SHP77 treated with DMSO at 0.1 percent for 48 hours (cell line): ENCODE results near the gene EEF2K.

Experiments
- DNase-seq: peaks from one replicate; lab custom pipeline; 2025; lab: John Stamatoyannopoulos, UW

The EEF2K gene

DNA sequence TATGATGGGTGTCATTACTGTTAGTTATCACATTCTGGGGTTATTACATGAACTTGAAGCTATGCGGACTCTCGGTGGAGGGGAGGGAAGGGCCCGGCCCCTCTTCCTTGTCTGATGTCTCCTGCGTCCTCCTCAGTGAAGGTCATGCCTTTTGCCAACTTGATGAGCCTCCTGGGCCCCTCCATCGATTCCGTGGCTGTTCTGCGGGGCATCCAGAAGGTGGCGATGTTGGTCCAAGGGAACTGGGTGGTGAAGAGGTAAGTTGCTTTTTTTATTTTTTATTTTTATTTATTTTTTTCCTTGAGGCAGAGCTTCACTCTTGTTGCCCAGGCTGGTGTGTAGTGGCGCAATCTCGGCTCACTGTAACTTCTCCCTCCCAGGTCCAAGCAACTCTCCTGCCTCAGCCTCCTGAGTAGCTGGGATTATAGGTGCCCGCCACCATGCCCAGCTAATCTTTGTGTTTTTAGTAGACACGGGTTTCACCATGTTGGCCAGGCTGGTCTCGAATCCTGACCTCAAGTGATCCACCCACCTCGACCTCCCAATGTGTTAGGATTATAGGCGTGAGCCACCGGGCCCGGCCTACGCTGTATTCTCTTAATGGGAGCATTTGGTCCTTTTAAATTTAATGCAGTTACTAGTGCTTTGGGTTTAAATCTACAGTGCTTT lies 112.7 kb downstream of the EEF2K start:
- DNase-seq = no peak

DNA sequence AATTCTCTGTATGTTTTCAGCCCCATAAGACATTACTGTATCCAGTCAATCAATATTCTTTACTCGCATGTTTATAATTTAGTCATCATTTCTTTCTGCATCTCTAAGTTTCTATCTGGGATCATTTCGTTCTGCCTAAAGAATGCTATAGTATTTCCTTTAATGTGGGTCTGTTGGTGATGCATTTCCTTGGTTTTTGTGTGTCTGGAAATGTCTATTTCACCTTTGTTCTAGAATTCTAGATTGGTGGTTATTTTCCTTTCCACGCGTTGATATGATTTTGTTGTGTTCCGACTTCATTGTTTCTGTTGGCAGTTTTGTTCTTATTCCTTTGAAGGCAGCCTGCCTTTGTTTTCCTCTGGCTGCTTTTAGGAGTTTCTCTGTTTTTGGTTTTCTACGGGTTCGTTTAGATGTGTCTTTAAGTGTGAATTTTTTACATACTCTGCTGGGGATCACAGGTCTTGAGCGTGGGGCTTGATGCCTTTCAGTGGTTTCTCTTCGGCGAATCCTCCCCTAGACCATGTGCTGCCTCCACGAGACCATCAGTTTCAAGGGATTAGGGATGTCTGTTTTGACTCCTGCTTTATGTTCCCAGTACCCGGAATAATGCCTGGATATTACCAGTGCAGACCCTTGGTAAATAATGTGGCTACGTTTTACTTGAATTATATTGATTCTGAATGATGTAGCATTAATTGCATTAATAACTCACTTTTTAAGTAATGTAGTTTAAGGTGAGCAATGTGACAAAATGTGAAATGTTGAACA lies 114.7 kb downstream of the EEF2K start:
- DNase-seq = no peak

DNA sequence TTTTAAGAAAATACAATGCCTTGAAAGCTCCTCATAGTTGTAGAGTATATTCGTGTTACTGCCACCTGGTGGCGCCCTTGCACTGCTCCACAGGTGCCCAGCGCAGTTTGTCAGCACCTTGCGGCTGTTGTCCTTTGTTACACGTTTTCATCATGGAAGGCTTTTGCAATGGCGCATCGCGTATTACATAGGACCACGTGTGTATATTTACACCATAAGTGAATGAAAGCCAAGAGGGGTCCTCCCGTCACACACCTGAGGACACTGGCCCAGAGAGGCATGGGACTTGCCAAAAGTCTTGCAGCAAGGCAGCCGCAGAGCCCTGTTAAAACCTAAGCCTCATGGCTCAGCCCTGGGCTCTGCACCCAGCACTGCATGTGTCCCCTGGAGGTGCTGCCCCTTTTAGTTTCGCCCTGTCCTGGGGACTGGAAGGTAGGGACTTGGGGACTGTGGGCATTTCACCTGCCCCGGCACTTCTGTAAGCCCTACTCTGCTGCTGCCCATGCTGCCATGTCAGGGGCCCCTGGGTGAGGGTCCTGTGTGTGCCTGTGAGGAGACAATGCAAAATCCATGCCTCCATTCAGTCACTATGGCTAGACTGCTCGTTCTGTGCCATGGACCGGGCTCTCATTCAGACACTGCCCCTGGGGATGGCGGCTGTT lies 115.4 kb downstream of the EEF2K start:
- peak; percentile 40 for DNase-seq

DNA sequence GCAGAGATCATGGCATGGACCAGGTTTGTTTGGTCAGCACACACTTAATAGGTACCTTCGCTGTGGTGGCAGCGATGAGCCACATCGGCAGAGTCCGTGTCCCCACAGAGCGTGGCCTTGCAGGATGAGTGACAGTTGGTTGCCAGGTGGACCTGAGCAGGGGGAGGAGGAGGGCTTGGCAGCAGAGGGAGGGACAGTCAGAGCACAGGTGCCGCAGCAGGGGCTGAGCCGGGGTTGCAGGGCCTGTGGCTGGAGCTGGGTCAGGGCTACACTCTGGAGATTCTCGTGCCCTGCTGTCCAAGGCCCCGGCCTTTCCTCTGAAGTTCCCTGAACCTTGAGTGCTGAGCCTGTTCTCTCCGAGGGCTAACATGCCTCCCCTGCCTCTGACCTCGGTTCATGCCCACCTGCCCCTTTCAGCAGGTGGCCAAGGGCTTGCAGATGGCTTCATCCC lies 116.0 kb downstream of the EEF2K start:
- no peak for DNase-seq

DNA sequence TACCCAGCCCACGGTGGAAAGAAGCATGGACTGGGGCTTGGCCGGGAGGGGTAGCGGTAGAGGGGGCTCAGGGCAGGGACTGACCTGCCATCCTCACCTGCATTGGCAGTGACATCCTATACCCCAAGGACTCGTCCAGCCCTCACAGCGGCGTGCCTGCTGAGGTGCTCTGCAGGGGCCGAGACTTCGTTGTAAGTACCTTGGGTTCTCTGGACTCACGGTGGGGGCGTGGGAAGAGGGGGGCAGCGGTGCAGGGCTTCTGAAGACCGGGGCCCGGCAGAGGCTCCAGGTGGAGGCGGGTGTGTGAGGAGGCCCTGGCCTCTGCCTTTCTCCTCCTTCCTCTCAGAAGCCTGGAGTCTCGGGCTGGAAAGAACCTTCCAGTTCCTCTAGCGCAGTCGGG lies 116.7 kb downstream of the EEF2K start:
- DNase-seq = no peak

DNA sequence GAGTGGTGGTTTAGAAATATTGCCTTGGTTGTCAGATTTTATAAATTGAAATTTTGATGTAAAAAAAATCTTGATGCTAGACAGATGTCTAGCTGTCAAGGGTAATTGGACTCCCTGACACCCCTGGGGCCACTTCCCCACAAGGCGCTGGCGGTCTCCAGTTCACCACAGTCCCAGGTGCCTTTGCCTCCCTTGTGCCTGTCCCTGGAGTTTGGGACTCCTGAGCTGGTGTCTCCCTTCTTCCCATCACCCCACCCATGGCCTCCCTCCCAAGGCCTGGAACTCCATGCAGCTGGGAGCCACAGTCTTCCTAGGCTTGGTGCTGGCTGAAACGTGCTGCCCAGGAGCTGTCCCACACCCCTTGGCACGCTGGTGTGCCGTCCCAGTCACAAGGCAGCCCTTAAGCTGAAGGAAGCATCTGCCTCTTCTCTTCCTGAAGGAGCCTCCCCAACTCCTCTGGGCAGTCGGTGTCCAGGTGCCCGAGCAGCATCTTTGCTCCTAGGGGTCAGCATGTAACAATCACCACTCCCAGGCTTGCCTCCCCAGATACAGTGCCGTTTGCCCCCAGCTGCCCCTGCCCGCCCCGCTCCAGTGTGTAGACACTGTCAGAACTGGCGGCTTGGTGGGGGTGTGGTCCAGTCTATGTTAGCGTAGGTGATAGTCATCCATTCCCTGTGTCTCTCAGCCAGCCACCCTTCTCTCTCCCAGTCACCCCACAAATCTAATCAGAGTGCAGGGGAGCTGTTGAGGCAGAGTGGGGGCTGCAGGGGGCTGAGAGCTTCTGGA lies 117.3 kb downstream of the EEF2K start:
- DNase-seq = no peak

DNA sequence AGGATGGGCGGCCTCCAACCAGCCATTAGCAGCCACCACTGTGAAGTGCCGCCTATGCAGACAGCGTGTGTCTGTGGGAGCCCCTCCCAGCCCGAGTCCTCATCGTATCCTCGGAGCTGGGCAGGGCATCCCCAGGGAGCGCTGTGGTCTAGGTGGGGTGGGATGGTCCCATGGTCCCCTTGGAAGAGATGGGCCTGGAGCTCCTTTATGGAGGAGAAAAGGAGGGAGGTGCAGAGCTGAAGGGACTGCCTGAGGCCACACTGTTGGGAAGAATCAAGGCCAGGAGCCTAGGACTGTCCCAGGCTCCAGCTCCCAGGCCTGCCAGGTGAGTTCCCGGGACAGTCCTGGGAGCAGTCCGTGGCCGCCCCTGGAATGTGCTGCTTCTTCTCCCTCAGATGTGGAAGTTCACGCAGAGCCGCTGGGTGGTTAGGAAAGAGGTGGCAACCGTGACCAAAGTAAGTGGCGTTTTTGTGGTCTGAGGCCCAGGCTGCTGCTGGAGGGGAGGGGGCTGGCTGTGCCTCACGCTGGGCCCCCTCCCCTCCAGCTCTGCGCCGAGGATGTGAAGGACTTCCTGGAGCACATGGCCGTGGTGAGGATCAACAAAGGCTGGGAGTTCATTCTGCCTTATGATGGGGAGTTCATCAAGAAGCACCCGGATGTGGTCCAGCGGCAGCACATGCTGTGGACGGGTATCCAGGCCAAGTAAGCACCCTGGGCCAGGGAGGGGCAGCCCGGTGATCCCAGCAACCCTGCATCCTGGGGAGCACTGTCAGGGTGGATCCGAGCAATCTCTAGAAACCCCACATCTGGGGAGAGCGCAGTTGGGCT lies 118.1 kb downstream of the EEF2K start:
- DNase-seq = no peak

DNA sequence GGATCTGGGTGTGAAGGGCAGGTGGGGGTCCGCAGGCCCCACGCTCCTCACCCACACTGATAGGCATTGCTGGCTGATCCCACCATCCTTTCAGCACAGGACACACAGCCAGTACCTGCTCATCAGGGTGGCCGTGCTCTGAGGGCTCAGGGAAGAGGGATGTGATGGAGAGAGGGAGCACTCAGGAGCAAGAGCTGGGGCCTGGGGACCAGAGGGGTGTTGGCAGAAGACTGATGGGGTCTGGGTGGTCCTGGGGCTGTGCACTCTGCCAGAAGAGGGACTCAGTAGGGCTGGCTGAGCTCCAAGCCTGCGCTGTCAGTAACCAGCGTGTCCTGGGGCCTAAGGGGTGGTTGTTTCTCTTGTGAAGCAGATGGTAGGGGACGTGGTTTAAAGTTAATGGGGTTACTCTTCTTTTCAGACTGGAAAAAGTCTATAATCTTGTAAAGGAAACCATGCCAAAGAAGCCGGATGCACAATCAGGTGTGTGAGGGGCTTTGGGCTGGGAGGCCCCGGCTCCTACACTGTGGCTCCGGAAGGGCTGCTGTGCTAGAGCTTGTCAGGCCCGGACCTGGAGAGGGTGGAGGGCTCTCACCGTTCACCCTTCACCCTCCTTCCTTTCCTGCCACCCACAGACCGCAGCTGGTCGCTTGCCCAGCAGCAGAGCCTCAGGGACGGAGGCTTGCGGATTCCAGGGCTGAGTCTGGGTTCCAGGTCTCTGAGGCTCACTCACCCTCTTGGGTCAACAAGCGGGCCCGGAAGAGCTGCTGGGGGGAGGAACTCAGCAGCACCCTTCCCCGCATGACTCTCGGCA lies 118.9 kb downstream of the EEF2K start:
- DNase-seq = no peak

DNA sequence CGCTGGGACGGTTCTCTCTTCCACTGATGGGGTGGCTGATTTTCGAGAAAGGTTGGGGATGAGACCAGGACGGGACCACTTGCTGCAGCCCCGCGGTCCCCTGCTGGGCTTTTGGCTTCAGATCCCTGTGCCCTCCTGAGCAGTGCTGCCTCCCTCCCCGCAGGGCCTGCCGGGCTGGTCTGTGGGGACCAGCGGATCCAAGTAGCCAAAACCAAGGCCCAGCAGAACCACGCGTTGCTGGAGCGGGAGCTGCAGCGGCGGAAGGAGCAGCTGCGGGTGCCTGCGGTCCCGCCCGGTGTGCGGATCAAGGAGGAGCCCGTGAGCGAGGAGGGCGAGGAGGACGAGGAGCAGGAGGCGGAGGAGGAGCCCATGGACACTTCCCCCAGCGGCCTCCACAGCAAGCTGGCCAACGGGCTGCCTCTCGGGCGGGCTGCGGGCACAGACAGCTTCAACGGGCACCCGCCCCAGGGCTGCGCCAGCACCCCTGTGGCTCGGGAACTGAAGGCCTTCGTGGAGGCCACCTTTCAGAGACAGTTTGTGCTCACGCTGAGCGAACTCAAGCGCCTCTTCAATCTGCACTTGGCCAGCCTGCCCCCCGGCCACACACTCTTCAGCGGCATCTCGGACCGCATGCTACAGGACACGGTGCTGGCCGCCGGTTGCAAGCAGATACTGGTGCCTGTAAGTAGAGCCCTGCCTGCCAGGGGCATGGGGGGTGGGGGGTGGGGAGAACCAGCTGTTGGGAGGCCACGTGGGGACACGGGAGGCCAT lies 119.7 kb downstream of the EEF2K start:
- DNase-seq = no peak

DNA sequence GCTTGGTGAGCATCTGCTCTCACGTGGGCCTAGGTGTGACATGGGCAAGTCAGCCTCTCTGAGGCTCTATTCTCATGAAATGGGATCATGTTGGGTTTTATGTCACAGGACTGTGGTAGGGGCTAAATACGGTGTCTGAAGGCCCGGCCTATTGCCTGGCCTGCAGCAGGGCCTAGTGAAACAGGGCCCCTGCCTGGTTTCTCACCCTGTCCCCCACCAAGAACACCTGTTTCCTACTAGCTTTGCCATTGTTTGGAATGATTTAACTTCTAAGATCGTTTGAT lies 120.2 kb downstream of the EEF2K start:
- no peak for DNase-seq

DNA sequence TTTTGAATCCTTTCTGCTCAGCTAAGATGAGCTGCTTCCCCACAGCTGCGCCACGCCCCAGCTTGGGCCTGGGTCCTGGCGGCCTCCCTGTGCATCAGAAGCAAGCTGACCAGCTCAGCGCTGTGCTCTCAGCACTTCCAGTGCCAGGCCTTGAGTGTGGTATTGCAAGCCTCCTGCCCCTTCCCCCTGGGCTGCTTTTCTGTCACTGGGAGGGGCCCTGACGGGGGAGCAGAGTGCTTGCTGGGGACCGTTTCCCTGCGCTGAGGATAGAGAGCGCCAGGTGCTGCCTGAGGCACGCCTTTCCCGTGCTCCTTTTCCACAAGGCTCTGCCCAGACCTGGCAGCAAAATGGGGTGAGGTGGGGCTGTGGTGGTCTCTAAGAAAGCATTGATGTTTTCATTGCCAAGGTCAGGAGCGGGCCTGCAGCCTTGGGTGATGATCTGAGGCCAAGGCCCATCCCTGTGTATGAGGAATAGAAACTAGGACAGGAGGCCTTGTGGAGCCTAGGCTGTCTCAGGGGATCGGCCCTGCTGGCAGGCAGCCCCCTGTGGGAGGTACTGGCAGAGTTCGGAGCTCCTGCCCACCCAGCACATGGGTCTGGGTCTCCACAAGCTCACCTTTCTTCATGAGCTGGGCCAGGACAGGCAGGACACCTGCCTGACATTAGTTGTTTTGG lies 120.8 kb downstream of the EEF2K start:
- no peak for DNase-seq

DNA sequence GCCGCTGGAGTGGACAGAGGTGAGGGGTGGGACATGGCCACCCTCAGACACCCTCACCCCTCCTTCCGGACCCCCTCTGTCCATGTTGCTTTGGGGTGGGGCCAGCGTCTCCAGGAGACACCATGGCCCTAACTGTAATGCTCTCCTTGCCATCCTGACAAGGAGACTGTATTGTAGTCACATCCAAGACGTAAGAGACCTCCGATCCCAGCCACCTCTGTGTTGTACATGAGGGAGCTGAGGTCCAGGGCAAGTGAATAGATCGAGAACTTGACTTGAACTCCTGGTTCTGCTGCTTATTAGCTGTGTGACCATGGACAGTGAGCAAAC lies 121.3 kb downstream of the EEF2K start:
- no peak for DNase-seq

DNA sequence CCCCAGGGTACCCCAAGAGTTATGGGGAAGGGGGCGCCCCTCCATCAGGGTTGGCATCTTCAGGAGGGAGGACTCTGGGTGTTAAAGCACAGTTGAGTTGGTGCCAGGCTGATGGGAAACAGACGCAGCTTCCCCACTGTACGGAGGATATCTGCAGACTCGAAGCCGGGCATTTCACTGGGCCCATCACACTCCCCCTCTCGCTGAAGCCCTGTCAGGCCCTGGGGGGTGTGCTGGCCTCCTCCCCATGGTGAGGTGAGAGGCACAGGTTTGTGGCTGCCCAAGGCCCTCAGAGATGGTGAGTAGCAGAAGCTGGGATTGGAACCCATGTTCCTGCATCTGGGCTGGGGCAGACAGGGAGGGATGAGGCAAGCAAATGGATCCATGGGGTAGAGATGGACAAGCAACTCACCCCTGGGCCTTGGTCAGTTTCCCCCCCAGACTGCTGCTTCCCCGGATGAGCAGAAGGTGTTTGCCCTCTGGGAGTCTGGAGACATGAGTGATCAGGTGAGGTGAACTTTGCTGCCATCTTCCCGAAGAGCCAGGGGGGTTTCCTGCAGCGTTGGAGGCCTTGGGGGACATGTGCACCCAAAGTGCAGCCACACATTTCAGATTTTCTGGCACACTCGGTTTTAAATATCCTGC lies 122.1 kb downstream of the EEF2K start:
- DNase-seq = no peak

DNA sequence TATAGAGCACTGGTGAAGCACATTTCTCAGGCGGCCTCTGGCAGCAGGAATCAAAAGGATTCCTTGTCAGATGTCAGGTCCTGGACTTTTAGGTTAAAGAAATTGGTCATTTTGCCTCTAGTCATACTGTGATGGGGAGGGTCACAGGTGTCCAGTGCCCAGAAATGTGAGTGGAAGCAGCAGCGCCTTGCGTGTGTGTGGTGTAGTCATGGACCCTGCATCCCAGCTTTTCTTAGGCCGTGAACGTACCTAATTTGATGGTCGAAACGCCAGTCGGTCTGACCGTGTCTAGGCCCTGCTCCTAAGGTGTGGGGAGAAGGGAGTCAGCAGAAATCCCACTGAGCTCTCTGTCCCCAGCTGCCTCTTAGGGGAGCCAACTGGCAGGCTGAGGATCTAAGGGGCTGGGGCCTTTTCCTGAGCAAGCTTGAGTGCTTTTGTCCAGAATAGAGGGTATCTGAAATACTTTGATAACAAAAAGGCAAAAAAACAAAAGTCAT lies 123.2 kb downstream of the EEF2K start:
- DNase-seq = no peak

DNA sequence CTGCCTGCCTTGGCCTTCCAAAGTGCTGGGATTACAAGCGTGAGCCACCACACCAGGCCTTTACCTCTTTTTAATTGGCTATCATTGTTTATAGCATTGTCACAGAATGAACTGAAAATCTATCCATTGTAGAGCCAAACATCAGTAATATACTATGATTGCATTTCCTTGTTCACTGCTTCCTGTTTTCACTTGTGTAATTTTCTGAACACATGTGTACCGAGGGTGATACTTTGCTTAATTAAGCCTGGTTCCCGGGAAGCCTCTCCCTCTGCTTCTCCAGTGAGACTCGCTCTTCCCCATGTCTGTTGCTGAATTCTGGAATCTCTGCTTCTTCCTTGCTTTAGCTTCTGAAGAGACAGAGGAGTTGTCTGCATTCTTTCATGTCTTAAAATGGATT lies 124.2 kb downstream of the EEF2K start:
- no peak for DNase-seq

DNA sequence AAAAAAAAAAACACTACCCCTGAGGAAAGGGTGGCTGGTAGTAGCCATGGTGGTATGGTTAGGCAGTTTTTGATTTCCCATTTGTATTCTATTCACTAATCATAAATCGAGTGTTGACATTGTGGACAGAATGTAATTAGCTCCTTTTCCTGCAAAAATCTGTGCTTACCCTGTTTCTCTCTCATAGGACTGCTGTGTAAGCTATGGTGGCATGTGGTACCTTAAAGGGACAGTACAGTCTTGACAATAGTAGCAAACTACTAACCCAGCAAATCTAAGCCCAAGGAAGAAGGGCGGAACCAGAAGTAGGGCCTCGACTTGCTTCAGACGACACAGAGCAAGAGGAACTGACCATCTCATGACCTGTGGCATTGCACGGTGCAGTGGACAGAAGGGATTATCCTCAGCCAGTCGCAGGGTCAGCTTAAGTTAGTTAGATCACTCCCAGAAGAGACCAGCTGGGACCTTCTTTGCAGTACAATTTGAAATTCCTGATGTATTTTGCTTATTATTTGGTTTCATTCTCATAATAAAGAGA lies 127.4 kb downstream of the EEF2K start:
- no peak for DNase-seq

DNA sequence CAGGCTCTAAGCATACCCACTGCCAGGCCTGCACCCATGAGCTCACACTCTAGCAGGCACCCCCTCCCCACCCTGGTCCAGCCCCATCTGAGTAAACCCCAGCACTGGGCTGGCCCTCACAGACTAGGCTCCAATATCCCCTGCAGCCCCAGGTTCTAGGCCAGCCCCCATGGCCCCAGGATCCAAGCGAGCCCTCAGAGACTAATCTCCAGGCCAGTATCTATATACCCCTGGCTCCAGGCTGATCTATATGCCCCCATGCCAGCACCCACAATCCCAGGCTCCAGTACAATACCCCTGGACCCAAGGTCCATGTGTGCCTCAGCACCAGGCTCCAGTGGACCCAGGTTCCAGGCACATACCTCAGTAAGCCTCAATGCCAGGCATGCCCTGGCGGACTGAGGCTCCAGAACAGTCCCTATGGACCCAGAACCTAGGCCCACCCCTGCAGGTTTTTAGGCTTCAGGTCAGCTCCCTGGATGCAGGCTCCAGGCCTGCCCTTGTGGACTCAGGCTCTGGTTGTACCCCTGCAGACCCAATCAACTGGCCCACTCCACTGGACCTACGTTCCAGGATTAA lies 129.7 kb downstream of the EEF2K start:
- DNase-seq = no peak

DNA sequence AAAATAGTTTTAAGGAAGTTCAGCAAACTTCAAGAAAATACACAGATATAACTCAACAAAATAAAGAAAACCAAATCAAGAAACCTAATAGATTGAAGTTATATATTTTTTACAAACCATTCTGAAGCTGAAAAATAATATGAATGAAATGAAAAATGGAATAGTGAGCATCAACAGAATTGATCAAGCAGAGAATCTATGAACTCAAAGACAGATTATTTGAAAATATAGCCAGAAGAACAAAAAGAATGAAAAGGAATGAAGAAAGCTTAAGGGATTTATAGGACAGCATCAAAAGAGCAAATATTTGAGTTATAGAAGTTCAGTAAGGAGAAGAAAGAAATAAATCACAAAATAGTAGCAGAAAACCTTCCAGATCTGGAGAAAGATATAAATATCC lies 130.5 kb downstream of the EEF2K start:
- no peak for DNase-seq
